NOMO-1 (cell line): ENCODE results near the gene AGAP9.
"Not testable (repeated sequence)": the region's sequence is repeated elsewhere in the genome, so short reads cannot be mapped to it uniquely, and the experiment has no call there.

ENCODE experiments used
- DNase-seq, 2 experiments: peaks; one replicate each; lab custom pipeline; 2025; ENCODE audit not compliant: unreplicated experiment in 2 of 2; lab: John Stamatoyannopoulos, UW

Gene AGAP9

DNA sequence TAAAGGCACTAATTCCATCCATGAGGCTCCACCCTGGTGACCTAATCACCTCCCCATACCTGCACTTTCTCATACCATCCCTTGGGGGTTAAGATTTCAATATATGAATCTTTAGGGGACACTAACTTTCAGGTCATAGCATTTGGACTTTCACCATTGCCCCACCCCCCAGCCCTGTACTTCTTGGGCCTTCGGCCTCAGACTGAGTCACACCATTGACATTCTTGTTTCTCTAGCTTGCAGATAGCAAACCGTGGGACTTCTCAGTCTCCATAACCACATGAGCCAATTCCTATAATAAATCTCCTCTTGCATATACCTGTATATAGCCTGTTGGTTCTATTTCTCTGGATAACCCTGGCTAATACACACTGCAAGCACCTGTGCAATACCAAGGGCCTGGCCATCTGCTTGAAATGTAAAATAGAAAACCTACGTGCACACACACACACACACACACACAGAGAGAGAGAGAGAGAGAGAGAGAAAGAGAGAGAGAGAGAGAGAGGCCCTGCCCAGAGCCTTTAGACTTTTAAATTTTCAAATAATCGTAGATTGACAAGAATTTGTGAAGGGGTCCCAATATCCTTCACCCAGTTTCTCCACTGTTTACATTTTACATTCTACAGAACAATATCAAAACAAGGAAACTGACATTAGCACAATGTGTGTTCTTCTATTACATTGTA is 64.8 kb downstream of the AGAP9 start:
- no peak for DNase-seq

DNA sequence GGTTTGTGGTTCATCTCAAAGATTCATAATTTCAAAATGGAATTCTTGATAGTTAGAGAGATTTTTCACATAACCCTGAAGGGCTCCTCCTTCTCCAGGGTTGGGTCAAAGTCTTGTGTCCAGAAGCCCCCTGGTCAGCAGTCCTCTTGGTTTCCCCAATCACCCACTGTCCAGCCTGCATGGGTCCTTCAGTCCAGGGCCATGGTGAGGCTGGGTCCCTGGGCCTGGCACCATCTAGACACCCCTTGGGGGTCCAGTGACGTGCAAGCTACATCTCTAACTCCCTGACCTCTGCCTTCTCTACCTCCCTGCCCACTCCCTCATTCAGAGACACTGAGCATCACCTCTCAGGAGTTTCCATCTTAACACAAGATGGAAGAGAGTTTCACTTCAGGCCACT is 65.6 kb downstream of the AGAP9 start:
- DNase-seq = no peak

DNA sequence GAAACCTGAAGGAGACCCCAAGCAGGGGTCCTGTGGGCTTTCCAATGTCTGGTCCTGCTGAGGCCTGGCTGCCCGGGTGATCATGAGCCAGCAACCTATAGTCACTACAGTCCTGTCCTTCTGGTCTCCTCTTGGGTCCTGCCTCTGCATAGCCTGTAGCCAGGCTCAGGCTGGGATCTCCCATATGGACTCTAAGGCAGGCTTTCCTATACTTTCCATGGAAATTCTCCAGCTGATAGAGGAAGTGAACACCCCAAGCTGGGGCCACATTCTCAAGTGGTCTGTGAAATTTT is 66.0 kb downstream of the AGAP9 start:
- no peak for DNase-seq

DNA sequence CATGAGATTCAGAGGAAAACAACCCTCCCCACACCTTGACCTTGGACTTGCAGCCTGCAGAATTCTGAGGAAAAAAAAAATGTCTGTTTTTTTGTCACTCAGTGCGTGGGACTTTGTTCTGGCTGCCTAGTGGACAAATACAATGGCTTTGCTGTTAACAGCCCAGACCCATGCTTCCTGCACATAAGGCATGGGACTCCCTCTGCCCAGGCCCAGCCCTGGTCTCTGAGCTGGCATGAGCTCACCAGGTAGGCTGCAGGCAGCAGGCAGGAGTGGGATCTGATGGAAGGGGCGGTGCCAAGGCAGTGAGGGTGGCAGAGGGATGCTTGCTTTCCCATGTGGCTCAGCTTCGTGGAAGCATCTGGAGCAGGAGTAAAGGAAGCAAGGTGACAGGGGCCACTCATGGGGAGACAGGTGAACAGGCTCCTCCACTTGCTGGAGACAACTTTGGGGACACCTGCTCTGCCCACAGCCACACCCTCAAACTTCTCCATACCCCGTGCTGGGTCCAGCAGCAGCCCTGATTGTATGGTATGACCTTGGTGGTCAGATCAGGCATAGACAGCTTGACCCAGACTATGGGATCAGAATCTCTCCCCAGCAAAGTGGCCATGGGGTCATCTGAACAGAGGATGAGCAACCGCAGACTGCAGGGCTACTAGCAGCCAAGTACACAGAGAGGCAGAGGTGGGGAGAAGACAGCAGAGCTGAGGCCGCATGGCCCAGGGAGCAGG is 66.5 kb downstream of the AGAP9 start:
- DNase-seq = no peak

DNA sequence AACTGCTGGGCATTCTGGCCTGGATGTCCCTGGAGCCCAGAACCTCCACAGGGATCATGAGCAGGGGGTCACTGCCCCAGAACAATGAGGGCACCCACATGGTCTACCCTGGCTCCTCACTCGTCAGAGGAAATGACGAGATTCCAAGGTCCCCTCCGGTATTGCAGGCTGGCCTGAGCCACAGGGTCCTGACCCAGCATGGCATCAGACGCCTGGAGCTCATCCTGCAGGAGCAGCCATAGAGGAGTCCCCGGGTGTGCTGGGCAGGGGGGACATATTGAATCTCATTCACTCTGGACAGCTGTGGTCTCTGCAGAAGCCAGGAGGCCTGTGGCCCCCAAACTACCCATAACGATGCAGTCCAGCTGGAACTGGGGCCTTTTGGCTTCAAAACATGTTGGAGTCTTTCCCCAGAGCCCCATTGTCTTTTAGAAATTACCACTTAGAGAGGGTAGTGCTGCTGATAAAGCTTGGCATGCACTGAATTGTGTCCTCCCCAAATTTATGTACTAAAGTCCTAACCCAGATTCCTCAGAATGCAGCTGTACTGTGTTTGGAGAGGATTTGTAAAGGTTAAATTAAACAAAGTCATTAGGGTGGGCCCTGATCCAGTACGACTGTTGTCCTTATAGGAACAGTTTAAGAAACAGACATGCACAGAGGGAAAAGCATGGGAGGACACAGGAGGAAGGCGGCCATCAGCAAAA is 67.2 kb downstream of the AGAP9 start:
- no peak for DNase-seq

DNA sequence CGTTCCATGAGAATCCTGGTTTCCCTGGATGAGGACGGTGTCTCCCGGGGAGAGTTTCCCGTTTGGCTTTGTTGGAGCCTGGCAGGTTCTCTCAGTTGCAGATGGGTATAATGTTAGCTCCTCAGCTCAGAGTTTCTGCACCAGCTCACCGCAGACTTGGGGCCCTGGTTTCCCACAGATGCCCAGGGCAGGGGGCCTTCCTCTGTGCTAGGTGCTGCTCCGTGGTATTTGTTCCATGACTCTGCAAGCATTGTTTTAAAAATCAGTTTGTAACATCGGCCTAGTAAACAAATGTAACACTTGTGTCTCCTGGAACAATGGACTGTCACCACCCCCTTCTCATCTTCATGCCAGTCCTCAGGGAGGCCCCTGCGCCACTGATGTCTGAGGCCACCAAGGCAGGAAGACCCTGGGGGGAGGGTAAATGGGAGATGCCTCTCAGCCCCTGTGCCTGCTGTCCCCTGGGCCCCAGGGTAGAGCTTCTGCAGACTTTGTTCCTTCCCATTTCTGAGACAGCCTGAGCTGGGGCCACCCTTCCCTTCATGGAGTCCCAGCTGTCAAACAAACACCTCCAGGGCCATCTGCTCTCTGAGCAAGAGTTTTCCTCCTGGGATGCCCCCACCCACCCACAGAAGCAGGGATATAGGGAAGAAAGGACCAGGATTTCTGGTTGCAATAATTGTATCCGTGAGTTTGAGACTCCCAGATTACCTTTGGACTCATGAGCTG is 67.9 kb downstream of the AGAP9 start:
- not testable (repeated sequence) for DNase-seq

DNA sequence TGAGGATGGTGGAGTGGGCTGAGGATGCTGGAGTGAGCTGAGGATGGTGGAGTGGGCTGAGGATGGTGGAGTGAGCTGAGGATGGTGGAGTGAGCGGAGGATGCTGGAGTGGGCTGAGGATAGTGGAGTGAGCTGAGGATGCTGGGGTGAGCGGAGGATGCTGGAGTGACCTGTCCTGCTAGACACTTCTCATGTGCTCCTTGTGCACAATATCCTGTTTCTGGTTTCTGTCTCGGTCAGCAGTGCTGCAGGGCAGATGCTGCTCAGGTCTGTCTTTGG is 68.7 kb downstream of the AGAP9 start:
- DNase-seq = no peak

DNA sequence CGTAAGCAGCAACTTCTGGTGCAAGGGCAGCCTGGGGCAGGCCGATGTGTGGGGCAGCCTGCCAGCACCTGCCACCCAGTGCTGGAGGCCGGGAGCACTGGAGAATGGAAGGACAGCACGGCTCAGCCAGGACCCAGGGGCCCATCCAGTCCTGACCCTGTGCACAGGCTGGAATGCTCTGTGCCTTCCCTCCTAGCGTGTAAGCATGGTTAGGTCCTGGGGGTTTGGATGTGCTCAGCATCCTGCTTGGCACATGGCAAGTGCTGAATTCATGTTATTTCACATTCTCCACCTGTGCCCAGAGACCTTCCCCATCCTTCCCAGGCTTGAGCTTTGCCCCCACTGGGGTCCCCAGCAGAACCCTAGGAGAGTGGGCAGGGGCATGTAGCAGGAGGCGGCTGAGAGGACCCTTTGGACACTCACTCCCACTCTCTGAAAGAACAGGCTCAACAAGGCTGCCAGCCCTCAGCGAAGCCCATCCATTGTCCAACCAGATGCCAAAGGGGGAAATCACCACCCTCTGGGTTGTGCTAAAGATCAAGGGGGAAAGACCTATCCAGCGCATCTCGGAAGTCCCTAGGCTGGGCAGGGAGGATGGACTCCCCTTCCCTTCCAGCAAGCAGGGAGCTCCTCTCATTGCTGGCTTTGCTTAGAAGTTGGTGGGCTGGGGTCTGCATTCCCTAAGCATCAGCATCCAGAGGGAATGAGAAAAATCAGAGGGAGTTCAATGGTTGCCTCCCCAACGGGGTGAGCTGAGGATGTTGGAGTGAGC is 69.2 kb downstream of the AGAP9 start:
- no peak for DNase-seq

DNA sequence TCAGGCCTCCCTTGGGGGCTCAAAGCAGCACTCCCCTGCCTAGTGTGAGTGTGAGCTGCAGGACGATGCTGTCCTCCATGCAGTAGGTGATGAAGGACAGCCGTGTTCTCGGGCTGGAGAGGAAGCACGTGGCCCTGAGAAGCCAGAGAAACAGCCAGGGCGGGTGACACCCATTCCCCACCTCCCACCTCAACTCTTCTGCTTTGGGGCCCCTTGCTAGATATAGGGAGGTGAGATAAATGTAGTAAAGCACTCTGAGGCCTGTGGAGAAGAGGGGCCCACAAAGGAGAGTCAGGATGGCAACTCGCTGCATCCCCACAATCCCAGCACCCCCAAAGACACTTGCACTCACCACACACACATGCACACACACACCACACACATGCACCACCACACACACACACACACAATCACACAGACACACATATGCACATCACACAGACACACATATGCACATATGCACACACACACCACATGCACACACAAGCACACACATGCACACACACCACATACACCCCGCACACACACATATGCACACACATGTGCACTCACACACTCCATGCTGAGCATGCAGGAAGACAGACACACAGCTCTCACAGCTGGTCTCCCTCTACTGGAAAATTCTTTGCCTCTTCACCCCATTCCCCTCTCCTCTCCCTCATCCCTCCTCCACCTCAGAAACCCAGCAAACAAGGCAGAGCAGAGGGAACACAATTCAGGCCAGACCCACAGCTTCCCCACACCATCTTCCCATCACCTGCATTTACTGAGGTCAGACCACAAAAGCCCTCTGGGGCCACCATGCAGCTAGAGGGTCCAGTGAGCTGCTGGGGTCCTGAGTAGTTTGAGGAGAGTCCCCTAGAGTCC is 70.1 kb downstream of the AGAP9 start:
- DNase-seq = no peak

DNA sequence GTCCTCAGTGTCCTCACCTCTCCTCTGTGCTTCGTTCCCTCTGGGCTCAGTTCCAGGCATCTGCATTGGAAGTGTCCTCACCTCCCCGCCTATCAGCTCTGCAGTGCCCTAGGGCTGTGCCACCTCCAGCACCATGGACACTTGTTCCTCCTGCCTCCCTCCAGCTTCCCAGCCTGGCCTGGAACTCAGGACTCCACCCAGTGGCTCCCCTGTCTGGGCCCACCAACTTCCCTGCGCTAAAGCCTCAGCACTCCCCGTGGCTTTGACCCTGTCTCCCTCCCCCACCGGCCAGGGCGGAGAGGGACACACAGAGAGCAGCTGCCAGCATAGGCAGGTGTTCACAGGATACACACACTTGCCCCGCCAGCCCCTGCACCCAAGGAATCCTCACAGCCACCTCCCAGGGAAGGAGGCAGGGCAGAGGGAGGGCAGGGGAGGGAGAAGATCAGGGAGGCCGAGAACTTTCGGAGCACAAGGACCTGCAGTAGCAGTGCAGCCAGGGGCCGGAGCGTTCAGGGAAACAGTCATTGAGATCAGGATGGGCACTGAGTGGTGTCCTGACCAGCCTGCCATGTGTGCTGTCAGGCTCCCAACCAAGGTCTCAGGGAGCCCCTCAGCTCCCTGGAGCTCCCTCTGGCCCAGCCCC is 70.8 kb downstream of the AGAP9 start:
- no peak for DNase-seq

DNA sequence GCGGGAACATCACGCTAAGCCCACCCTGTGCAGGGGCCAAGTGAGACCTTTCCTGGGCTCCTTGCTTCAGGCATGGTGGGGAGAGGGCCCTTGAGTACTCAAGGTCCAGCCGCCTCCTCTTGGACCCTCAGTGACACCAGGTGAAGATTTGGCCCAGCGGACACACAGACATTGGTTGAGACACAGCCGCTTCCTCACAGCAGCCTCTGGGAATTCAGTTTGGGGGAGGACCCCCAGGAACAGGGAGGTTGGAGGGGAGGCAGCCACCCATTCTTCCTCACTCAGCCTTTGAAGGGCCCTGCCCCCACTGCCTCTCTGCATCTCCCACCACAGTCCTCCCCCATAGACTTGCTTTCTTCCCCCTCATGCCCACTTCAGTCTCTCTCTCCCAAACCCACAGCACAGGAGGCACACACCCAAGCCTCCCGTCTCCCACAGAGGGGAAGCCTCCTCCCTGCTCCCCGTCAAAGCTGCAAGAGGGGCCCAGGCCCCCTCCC is 71.4 kb downstream of the AGAP9 start:
- DNase-seq = no peak
